HEK293 (cell line): ENCODE measurements around the gene TMEM185B.

Experiments used
- CTCF ChIA-PET: fragments of 350-600 bp; formaldehyde crosslinking; extraction: SDS; loops from one replicate; lab custom pipeline; 2021; ENCODE audit warnings: antibody characterized with exemption; lab: Yijun Ruan, JAX
- POLR2A ChIA-PET: fragments of 300-600 bp; formaldehyde crosslinking; extraction: SDS; loops from one replicate; lab custom pipeline; 2020; ENCODE audit warnings: antibody characterized with exemption, inconsistent platforms; lab: Yijun Ruan, JAX
- H3K27ac ChIP-seq: fragments of 200-500 bp; sonication (Bioruptor generic); 2 replicates; pipeline ENCODE4 v1.5.1; 2014; ENCODE audit warnings: low read depth, low read length, control low read depth, inconsistent platforms; ENCODE audit errors: extremely low read depth
- H3K36me3 ChIP-seq, 2 experiments: fragments of 200-500 bp in 1 of 2; sonication (Bioruptor generic) in 1 of 2; 1 replicate in 1 of 2; 2 replicates in 1 of 2; pipeline ENCODE4 v1.5.1; 2014 to 2017; ENCODE audit warnings: inconsistent platforms in 2 of 2, low read length in 2 of 2; ENCODE audit not compliant: control insufficient read depth in 2 of 2, insufficient read depth in 1 of 2
- H3K4me1 ChIP-seq: fragments of 200-500 bp; sonication (Bioruptor generic); 2 replicates; pipeline ENCODE4 v1.5.1; 2014; ENCODE audit warnings: mild to moderate bottlenecking, low read length, inconsistent platforms; ENCODE audit not compliant: control insufficient read depth, insufficient read depth
- H3K4me3 ChIP-seq: 2 replicates; pipeline ENCODE4 v1.5.1; 2011; ENCODE audit warnings: low read depth, mild to moderate bottlenecking, control low read depth, low read length, moderate library complexity
- H3K9me3 ChIP-seq: fragments of 200-500 bp; sonication (Bioruptor generic); 2 replicates; pipeline ENCODE4 v1.5.1; 2014; ENCODE audit warnings: low read depth, low read length, inconsistent platforms; ENCODE audit not compliant: control insufficient read depth, insufficient read depth
- HOXA7 ChIP-seq: sonication (generic); formaldehyde crosslinking; IDR thresholded peaks from 2 replicates; pipeline ENCODE4 v1.8.1; 2022; ENCODE audit warnings: missing genetic modification reagents, borderline replicate concordance
- HOXD13 ChIP-seq: sonication (generic); formaldehyde crosslinking; IDR thresholded peaks from 2 replicates; pipeline ENCODE4 v1.8.0; 2022; ENCODE audit warnings: missing genetic modification reagents, borderline replicate concordance
- SCRT2 ChIP-seq: fragments of 450-650 bp; formaldehyde crosslinking; IDR thresholded peaks from 2 replicates; pipeline ENCODE4 v1.5.1; 2016; ENCODE audit warnings: missing biosample characterization, missing genetic modification characterization
- ZBTB1 ChIP-seq: fragments of 450-650 bp; formaldehyde crosslinking; IDR thresholded peaks from 2 replicates; pipeline ENCODE4 v1.5.1; 2016; ENCODE audit warnings: missing biosample characterization, missing genetic modification characterization
- ZBTB20 ChIP-seq: fragments of 450-650 bp; formaldehyde crosslinking; IDR thresholded peaks from 2 replicates; pipeline ENCODE4 v1.5.1; 2016; ENCODE audit warnings: missing biosample characterization, missing genetic modification characterization
- ZBTB44 ChIP-seq: fragments of 450-650 bp; IDR thresholded peaks from 2 replicates; pipeline ENCODE4 v1.5.1; 2018; ENCODE audit warnings: missing biosample characterization, mild to moderate bottlenecking, missing genetic modification characterization
- ZBTB48 ChIP-seq: fragments of 450-650 bp; formaldehyde crosslinking; IDR thresholded peaks from 2 replicates; pipeline ENCODE4 v1.5.1; 2016; ENCODE audit warnings: missing biosample characterization, missing genetic modification characterization
- ZIC2 ChIP-seq: fragments of 450-650 bp; formaldehyde crosslinking; IDR thresholded peaks from 2 replicates; pipeline ENCODE4 v1.5.1; 2016; ENCODE audit warnings: missing biosample characterization, missing genetic modification characterization
- ZNF184 ChIP-seq: fragments of 450-650 bp; IDR thresholded peaks from 2 replicates; pipeline ENCODE4 v1.5.1; 2018; ENCODE audit warnings: missing biosample characterization, mild to moderate bottlenecking, missing genetic modification characterization
- ZNF223 ChIP-seq: fragments of 450-650 bp; formaldehyde crosslinking; IDR thresholded peaks from 2 replicates; pipeline ENCODE4 v1.5.1; 2016; ENCODE audit warnings: missing biosample characterization, missing genetic modification characterization
- ZNF239 ChIP-seq: fragments of 450-650 bp; formaldehyde crosslinking; IDR thresholded peaks from 2 replicates; pipeline ENCODE4 v1.5.1; 2016; ENCODE audit warnings: missing biosample characterization, missing genetic modification characterization
- ZNF280C ChIP-seq: fragments of 450-650 bp; formaldehyde crosslinking; IDR thresholded peaks from 2 replicates; pipeline ENCODE4 v1.5.1; 2016; ENCODE audit warnings: missing biosample characterization, missing genetic modification characterization
- ZNF280D ChIP-seq: fragments of 450-650 bp; formaldehyde crosslinking; IDR thresholded peaks from 2 replicates; pipeline ENCODE4 v1.5.1; 2016; ENCODE audit warnings: missing biosample characterization, missing genetic modification characterization
- ZNF292 ChIP-seq: fragments of 450-650 bp; formaldehyde crosslinking; IDR thresholded peaks from 2 replicates; pipeline ENCODE4 v1.5.1; 2016; ENCODE audit warnings: low read depth, missing biosample characterization, missing genetic modification characterization, borderline replicate concordance
- ZNF350 ChIP-seq: fragments of 450-650 bp; formaldehyde crosslinking; IDR thresholded peaks from 2 replicates; pipeline ENCODE4 v1.5.0; 2017; ENCODE audit warnings: missing biosample characterization, mild to moderate bottlenecking, missing genetic modification characterization
- ZNF37A ChIP-seq: fragments of 450-650 bp; IDR thresholded peaks from 2 replicates; pipeline ENCODE4 v1.5.1; 2018; ENCODE audit warnings: missing biosample characterization, missing genetic modification characterization
- ZNF391 ChIP-seq: fragments of 450-650 bp; formaldehyde crosslinking; IDR thresholded peaks from 2 replicates; pipeline ENCODE4 v1.5.1; 2016; ENCODE audit warnings: low read depth, missing biosample characterization, missing genetic modification characterization, borderline replicate concordance
- ZNF426 ChIP-seq: fragments of 450-650 bp; formaldehyde crosslinking; IDR thresholded peaks from 2 replicates; pipeline ENCODE4 v1.5.1; 2017; ENCODE audit warnings: missing biosample characterization, missing genetic modification characterization, mild to moderate bottlenecking, inconsistent platforms, moderate library complexity
- ZNF629 ChIP-seq: fragments of 450-650 bp; formaldehyde crosslinking; IDR thresholded peaks from 2 replicates; pipeline ENCODE4 v1.5.1; 2017; ENCODE audit warnings: missing biosample characterization, missing genetic modification characterization
- ZNF791 ChIP-seq: fragments of 450-650 bp; formaldehyde crosslinking; IDR thresholded peaks from 2 replicates; pipeline ENCODE4 v1.5.1; 2016; ENCODE audit warnings: missing biosample characterization, missing genetic modification characterization
- ZSCAN5A ChIP-seq: fragments of 450-650 bp; formaldehyde crosslinking; IDR thresholded peaks from 2 replicates; pipeline ENCODE4 v1.5.1; 2016; ENCODE audit warnings: missing biosample characterization, missing genetic modification characterization

The TMEM185B gene

GRCh38 chr2:120227111-120227991 lies 4.2 kb upstream of the TMEM185B start:
- POLR2A ChIA-PET: no interaction called here
- no peaks in the 10 kb centered on the region for H3K9me3 ChIP-seq
- no peak overlapping the region for H3K27ac ChIP-seq
- no peak overlapping the region for H3K4me3 ChIP-seq
- H3K4me1 ChIP-seq: no peaks in the 10 kb centered on the region
- CTCF ChIA-PET: interaction anchor here (1.2 kb wide), 1 partner anchor 86 kb away, joined by 7 read pairs; no protein-coding TSS in a partner anchor
- H3K36me3 ChIP-seq: peaks cover 0 to 2% of the 10 kb centered on the region in 2 experiments; a peak in 1 of 3 replicates
- TF ChIP-seq ZNF280C (no peak), ZIC2 (tag by site-specific recombination) (peak; percentile 18; the same call in 1 of the 2 replicates)

GRCh38 chr2:120226316-120226715 lies 3.1 kb upstream of the TMEM185B start:
- ChIA-PET POLR2A (no interaction called here), CTCF (interaction anchor here (0.6 kb wide), 1 partner anchor 869 kb away, joined by 3 read pairs; no protein-coding TSS in a partner anchor)
- Histone ChIP-seq H3K9me3 (no peaks in the 10 kb centered on the region), H3K27ac (no peak overlapping the region), H3K4me1 (no peaks in the 10 kb centered on the region), H3K4me3 (no peak overlapping the region), H3K36me3 (peaks cover 0 to 11% of the 10 kb centered on the region in 2 experiments; a peak in 1 of 3 replicates)
- TF ChIP-seq ZNF239 (tag by site-specific recombination) (no peak), ZNF184 (tag by site-specific recombination) (no peak)

- CTCF ChIA-PET: interaction anchor here (0.9 kb wide), 1 partner anchor 88 kb away, joined by 3 read pairs; no protein-coding TSS in a partner anchor
Observed at GRCh38 chr2:120225549-120226065, 2.4 kb upstream of the TMEM185B start.

GRCh38 chr2:120224735-120225548 lies 1.7 kb upstream of the TMEM185B start:
- H3K4me3 ChIP-seq: no peak overlapping the region
- H3K9me3 ChIP-seq: no peaks in the 10 kb centered on the region
- no peaks in the 10 kb centered on the region for H3K4me1 ChIP-seq
- POLR2A ChIA-PET: interaction anchor here (0.6 to 1.4 kb wide), 2 partner anchors 27 to 182 kb away, joined by 3 to 4 read pairs; partner anchors contain the start of gene RALB
- CTCF ChIA-PET: interaction anchor here (0.9 kb wide), 1 partner anchor 89 kb away, joined by 3 read pairs; no protein-coding TSS in a partner anchor
- no peak overlapping the region for H3K27ac ChIP-seq
- peaks cover 0 to 16% of the 10 kb centered on the region in 2 experiments; a peak in 1 of 3 replicates for H3K36me3 ChIP-seq
- TF ChIP-seq ZNF280D (tag by site-specific recombination) (no peak), HOXA7 (CRISPR knock-in tag) (no peak), ZSCAN5A (tag by site-specific recombination) (no peak), ZNF350 (tag by site-specific recombination) (no peak), ZBTB44 (tag by site-specific recombination) (no peak)

More at GRCh38 chr2:120225549-120226065, 2.4 kb upstream of the TMEM185B start:
- no peak overlapping the region for H3K27ac ChIP-seq
- no peak overlapping the region for H3K4me3 ChIP-seq
- H3K9me3 ChIP-seq: no peaks in the 10 kb centered on the region
- no peaks in the 10 kb centered on the region for H3K4me1 ChIP-seq
- TF ChIP-seq ZNF629 (tag by site-specific recombination): no peak
- no peak for TF ChIP-seq HOXD13 (CRISPR knock-in tag)
- TF ChIP-seq ZBTB48 (tag by site-specific recombination): no peak
- TF ChIP-seq ZNF292: no peak
- no peak for TF ChIP-seq ZNF426 (tag by site-specific recombination)
- TF ChIP-seq ZBTB20 (tag by site-specific recombination): no peak
- no peak for TF ChIP-seq ZNF791 (tag by site-specific recombination)
- no peak for TF ChIP-seq ZNF391 (tag by site-specific recombination)
- TF ChIP-seq ZNF37A (tag by site-specific recombination): no peak
- TF ChIP-seq ZBTB1 (tag by site-specific recombination): no peak
- TF ChIP-seq SCRT2: no peak
- TF ChIP-seq ZNF223 (tag by site-specific recombination): no peak
- TF ChIP-seq, all 188 proteins: peak for 0
- POLR2A ChIA-PET: interaction anchor here (0.6 to 1.4 kb wide), 2 partner anchors 27 to 182 kb away, joined by 3 to 4 read pairs; partner anchors contain the start of gene RALB
- peaks cover 0 to 15% of the 10 kb centered on the region in 2 experiments; a peak in 1 of 3 replicates for H3K36me3 ChIP-seq
